GM12878 (cell line): ENCODE measurements around the gene DUSP7.

Experiments used
- ASH2L ChIP-seq: fragments of 300-600, 200-600 bp; sonication (generic); IDR thresholded peaks from 2 replicates; pipeline ENCODE4 v1.6.1; 2017; ENCODE audit warnings: low read depth, mild to moderate bottlenecking, borderline replicate concordance
- CREB1 ChIP-seq: IDR thresholded peaks from 2 replicates; pipeline ENCODE4 v1.6.1; 2012; ENCODE audit warnings: low read depth, mild to moderate bottlenecking, inconsistent platforms
- CTCF ChIP-seq, 3 experiments: IDR thresholded peaks in 2 of 3; conservative IDR thresholded peaks in 1 of 3; 2 replicates each; pipeline ENCODE4 v1.5.1; 2011; ENCODE audit warnings: low read depth in 3 of 3, low read length in 3 of 3, mild to moderate bottlenecking in 3 of 3, control low read depth in 2 of 3, moderate library complexity in 2 of 3, inconsistent platforms in 1 of 3, mixed read lengths in 1 of 3; ENCODE audit not compliant: control insufficient read depth in 2 of 3, insufficient read depth in 1 of 3; ENCODE audit errors: extremely low read depth in 1 of 3
- E2F8 ChIP-seq: fragments of 450-650 bp; IDR thresholded peaks from 2 replicates; pipeline ENCODE4 v1.6.1; 2018; ENCODE audit warnings: mild to moderate bottlenecking, low read depth, moderate library complexity; ENCODE audit not compliant: partially characterized antibody
- EP300 ChIP-seq, 2 experiments: fragments of 150-350 bp in 1 of 2; IDR thresholded peaks; 2 replicates each; pipeline ENCODE4 v1.6.1; 2011 to 2012; ENCODE audit warnings: low read depth in 2 of 2, low read length in 2 of 2, borderline replicate concordance in 1 of 2, improper control_type of control experiment in 1 of 2, inconsistent platforms in 1 of 2; ENCODE audit not compliant: control insufficient read depth in 1 of 2
- NBN ChIP-seq: fragments of 450-650 bp; IDR thresholded peaks from 2 replicates; pipeline ENCODE4 v1.6.1; 2016
- POLR2A ChIP-seq: IDR thresholded peaks from 2 replicates; pipeline ENCODE4 v1.6.1; 2011; ENCODE audit warnings: low read depth, mild to moderate bottlenecking, low read length
- SMAD1 ChIP-seq: fragments of 450-650 bp; IDR thresholded peaks from 2 replicates; pipeline ENCODE4 v1.6.1; 2018; ENCODE audit warnings: mild to moderate bottlenecking, low read depth; ENCODE audit not compliant: partially characterized antibody
- SPI1 ChIP-seq: IDR thresholded peaks from 2 replicates; pipeline ENCODE4 v1.6.1; 2011; ENCODE audit warnings: low read depth, mild to moderate bottlenecking, low read length, moderate library complexity, borderline replicate concordance; ENCODE audit not compliant: insufficient read depth
- USF1 ChIP-seq: IDR thresholded peaks from 2 replicates; pipeline ENCODE4 v1.6.1; 2011; ENCODE audit warnings: borderline replicate concordance, low read depth, mild to moderate bottlenecking, moderate library complexity, mixed read lengths, low read length; ENCODE audit not compliant: insufficient read depth; ENCODE audit errors: extremely low read length
- ZNF24 ChIP-seq: fragments of 450-650 bp; IDR thresholded peaks from 2 replicates; pipeline ENCODE4 v1.6.1; 2017; ENCODE audit warnings: antibody characterized with exemption, mild to moderate bottlenecking
- ZNF592 ChIP-seq: fragments of 450-650 bp; IDR thresholded peaks from 2 replicates; pipeline ENCODE4 v1.6.1; 2017; ENCODE audit warnings: mild to moderate bottlenecking, moderate library complexity
- TF ChIP-seq, protein P1 (sequence below): IDR thresholded peaks from 2 replicates; pipeline ENCODE4 v1.6.1; 2011; ENCODE audit warnings: borderline replicate concordance, low read depth, mild to moderate bottlenecking, moderate library complexity, low read length; ENCODE audit not compliant: insufficient read depth, poor library complexity, severe bottlenecking

DNA sequence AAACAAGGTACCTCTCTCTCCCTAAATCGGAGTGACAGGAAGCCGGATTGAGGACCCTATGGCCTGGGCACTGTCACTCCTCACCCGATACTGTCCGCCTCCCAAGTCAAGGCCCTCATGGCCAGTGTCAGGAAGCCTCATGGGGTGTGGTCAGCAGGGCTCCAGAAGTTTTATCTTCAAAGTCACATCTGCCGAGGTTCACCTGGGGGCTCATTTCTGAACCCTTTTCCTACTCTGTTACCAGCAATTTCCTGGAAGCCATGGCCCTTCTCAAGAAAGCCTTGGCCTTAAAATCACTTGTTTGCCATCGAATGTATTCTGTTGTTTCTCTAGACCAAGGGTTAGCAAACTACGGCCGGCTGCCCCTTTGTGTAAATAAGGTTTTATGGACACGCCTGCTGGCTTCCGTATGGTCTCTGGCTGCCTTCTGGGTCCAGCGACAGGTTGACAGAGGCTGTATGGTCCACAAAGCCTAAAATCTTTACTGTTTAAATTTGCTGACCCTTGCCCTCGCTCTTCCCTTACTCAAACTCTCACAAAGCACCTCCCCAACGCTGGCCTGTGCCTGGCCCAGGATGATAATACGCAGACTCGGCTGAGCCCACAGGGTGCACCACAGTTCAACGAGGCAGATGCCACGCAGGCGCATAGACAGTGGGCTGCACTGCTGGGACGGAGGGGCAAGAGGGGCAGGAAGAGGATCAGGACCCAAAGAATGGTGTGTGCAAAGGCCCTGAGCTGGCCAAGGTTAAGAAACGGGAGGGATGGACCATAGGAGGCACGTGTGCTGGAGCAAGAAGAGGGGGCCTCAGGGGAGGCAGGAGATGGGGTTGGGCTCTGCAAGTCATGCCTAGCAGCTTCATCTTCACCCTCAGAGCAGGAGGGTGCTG is 24.7 kb upstream of the DUSP7 start:
- TF ChIP-seq NBN (no peak), SMAD1 (no peak), POLR2A (no peak), ASH2L (no peak), CREB1 (no peak), USF1 (no peak), CTCF (IDR thresholded peaks at IDR 0.05 in 2 of 3, conservative IDR thresholded peaks at IDR 0.05 in 1 of 3; ENCODE audit: control insufficient read depth in 2 of 3, extremely low read depth in 1 of 3, insufficient read depth in 1 of 3, low read depth in 3 of 3, low read length in 3 of 3) (no peak), SPI1 (no peak), EP300 (IDR thresholded peaks at IDR 0.05; ENCODE audit: borderline replicate concordance in 1 of 2, control insufficient read depth in 1 of 2, low read depth in 2 of 2, low read length in 2 of 2) (no peak), ZNF592 (no peak), E2F8 (no peak), ZNF24 (no peak)
- TF ChIP-seq, protein P1, sequence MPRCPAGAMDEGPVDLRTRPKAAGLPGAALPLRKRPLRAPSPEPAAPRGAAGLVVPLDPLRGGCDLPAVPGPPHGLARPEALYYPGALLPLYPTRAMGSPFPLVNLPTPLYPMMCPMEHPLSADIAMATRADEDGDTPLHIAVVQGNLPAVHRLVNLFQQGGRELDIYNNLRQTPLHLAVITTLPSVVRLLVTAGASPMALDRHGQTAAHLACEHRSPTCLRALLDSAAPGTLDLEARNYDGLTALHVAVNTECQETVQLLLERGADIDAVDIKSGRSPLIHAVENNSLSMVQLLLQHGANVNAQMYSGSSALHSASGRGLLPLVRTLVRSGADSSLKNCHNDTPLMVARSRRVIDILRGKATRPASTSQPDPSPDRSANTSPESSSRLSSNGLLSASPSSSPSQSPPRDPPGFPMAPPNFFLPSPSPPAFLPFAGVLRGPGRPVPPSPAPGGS, result no peak
